GM18498 (cell line): ENCODE results near the gene SNU13.
"Not testable (repeated sequence)": the region's sequence is repeated elsewhere in the genome, so short reads cannot be mapped to it uniquely, and the experiment has no call there.

Experiments
- ATAC-seq: cut with Tn5 transposase; IDR thresholded peaks from one replicate; pipeline ENCODE4 v1.9.1; 2021; ENCODE audit warnings: mild to moderate bottlenecking, moderate library complexity; ENCODE audit not compliant: unreplicated experiment

SNU13 gene

DNA sequence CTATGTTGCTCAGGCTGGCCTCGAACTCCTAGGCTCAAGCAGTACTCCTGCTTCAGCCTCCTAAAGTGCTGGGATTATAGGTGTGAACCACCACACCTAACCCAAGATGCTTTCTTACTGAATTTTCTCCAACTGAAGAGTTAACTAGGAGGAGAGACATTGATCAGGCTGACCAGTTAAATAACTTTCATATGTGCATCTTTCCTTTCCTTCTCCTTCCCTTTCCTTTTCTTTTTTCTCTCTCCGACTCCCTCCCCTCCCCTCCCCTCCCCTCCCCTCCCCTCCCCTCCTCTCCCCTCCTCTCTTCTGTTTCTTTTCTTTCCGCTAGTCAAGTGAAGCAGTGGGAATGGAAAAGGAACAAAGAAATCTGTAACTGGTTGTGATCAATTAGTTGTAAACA lies 40.9 kb downstream of the SNU13 start:
- no peak for ATAC-seq

DNA sequence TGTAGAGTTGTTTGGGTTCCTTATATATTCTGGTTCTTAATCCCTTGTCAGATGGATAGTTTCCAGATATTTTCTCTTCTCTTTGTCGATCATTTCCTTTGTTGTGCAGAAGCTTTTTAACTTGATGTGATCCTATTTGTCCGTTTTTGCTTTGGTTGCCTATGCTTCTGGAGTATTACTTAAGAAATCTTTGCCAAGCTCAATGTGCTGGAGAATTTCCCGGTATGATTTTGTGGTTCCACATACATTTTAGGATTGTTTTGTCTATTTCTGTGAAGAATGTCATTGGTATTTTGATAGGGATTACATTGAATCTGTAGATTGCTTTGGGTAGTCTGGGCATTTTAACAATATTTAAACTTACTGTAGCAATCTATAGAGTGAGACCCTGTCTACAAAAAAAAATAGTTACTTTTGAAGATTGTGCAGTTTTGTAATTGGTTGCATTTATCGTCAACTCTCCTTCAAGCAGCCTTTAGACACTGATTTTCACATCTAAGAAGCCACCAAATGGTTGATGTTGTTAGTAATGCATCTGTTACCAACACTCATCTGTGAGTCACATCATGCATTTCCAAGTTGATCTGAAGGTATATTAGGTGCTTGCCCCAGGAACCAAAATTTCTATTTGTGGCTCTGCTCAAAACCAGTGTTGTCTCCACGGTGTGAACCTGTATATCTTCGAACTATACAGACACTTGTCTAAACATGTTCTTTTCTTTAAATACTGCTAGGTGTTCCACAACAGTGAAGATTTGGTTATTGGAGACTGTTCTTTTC lies 46.1 kb downstream of the SNU13 start:
- no peak for ATAC-seq

DNA sequence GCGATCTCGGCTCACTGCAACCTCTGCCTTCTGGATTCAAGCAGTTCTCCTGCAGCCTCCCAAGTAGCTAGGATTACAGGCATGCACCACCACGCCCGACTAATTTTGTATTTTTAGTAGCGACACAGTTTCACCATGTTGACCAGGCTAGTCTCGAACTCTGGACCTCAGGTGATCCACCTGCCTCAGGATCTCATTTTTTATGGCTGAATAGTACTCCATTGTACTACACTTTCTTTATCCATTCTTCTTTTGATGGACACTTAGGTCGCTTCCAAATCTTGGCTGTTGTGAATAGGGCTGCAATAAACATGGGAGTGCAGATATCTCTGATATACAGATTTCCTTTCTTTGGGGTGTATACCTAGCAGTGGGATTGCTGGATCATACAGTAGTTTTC lies 46.8 kb downstream of the SNU13 start:
- ATAC-seq = no peak

DNA sequence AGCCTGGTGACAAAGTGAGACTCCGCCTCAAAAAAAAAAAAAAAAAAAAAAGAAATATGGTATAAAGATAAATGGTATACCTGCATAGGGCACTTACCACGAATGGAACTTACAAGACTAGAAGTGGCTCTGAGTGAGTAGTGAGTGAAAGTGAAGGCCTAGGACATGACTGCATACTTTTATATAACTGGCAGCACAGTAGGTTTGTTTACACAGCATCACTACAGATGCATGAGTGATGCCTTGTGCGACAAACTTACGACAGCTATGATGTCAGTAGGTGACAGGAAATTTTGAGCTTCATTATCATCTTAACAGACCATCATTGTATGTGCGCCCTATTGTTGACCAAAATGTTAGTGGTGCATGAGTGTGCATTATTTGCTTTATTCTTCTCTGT lies 49.9 kb downstream of the SNU13 start:
- no peak for ATAC-seq

DNA sequence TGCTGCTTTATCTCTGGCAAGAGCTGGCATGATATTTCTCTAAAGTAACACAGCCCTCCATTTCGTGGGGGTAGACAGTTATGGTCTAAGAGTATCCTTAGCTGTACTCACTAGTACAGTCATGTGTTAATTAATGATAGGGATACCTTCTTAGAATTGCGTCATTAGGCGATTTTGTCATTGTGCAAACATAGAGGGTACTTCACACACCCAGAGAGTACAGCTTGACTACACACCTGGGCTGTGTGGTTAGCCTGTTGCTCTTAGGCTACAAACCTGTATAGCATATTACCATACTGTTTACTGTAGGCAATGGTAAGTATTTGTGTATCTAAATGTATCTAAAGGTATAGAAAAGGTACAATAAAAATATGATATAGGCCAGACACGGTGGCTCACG lies 50.5 kb downstream of the SNU13 start:
- ATAC-seq = no peak

DNA sequence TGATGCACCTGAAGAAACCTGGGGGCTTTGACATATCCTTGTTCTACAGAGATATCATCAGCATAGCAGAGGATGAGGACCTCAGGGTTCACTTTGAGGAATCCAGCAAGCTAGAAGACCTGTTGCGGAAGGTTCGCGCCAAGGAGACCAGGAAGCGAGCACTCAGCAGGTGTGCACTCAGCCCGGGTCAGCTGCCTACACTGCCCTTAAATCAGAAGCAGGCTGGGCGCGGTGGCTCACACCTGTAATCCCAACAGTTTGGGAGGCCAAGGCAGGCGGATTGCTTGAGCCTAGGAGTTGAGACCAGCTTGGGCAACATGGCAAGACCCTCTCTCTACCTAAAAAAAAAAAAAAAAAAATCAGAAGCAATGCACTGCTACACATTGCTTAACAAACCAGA lies 51.0 kb downstream of the SNU13 start:
- ATAC-seq = not testable (repeated sequence)

DNA sequence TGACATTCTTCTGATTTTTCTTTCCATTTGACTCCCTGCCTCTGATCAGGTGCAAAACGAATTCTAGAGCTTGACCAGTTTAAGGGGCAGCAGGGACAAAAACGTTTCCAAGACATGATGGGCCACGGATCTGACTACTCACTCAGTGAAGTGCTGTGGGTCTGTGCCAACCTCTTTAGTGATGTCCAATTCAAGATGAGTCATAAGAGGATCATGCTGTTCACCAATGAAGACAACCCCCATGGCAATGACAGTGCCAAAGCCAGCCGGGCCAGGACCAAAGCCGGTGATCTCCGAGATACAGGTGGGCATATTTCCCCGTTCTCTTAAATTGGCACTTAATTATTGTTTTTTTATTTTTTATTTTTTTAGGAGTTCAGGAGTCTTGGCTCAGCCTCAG lies 52.2 kb downstream of the SNU13 start:
- no peak for ATAC-seq

DNA sequence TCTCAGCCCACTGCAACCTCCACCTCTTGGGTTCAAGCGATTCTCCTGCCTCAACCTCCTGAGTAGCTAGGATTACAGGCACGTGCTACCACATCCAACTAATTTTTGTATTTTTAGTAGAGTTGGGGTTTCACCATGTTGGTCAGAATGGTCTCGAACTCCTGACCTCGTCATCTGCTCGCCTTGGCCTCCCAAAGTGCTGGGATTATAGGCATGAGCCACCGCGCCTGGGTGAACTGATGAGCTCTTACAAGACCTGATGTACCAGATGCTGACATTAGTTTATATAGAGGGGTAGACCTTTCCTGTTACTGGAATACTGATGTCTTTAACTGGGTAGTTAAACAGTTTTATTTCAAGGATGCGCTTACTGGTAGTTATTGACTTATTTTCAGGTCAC lies 54.1 kb downstream of the SNU13 start:
- ATAC-seq = not testable (repeated sequence)

DNA sequence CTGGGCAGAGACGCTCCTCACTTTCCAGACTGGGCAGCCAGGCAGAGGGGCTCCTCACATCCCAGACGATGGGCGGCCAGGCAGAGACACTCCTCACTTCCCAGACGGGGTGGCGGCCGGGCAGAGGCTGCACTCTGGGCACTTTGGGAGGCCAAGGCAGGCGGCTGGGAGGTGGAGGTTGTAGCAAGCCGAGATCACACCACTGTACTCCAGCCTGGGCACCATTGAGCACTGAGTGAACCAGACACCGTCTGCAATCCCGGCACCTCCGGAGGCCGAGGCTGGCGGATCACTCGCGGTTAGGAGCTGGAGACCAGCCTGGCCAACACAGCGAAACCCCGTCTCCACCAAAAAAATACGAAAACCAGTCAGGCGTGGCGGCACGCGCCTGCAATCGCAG lies 57.1 kb downstream of the SNU13 start:
- ATAC-seq = not testable (repeated sequence)

DNA sequence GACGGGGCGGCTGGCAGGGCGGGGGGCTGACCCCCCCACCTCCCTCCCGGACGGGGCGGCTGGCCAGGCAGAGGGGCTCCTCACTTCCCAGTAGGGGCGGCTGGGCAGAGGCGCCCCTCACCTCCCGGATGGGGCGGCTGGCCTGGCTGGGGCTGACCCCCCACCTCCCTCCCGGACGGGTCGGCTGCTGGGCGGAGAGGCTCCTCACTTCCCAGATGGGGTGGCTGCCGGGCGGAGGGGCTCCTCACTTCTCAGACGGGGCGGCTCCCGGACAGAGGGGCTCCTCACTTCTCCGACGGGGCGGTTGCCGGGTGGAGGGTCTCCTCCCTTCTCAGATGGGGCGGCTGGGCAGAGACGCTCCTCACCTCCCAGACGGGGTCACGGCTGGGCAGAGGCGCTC lies 57.6 kb downstream of the SNU13 start:
- ATAC-seq = not testable (repeated sequence)

DNA sequence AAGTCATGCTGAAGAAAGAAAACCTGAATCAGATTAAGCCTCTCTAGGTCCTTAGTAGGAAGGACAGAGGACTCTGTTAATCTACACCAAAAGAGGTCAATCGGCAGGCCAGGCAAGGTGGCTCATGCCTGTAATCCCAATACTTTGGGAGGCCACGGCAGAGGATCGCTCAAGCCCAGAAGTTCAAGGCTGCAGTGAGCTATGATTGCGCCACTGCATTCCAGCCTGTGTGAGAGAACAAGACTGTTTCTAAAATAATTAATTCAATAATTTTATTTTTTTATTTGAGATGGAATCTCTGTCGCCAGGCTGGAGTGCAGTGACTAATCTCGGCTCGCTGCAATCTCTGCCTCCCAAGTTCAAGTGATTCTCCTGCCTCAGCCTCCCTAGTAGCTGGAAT lies 63.1 kb downstream of the SNU13 start:
- ATAC-seq = no peak
